ENCODE data around the gene SWAP70.
"Not testable (repeated sequence)": the region's sequence is repeated elsewhere in the genome, so short reads cannot be mapped to it uniquely, and the experiment has no call there.

SWAP70 gene

DNA sequence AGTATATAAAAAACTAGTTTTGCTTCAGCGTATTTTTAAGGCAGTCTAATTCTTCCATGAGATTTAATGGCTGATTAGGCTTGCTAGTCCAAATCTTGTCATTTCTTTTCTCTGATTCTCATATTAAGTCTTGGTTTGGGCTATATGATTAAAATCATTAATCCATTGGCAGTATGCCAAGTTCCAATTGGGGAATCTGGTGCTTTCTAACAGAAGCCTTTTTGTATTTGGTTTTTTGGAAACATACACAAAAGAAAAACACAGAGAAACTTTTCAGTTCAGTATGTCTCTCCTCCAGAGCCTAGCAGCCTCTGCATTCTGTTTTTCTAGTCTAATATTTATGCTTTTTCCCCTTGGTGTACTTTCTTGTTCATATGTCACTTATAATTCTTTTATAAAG lies 37.9 kb downstream of the SWAP70 start:
- no peak overlapping the region for H3K4me3 ChIP-seq (ENCODE audit: low read depth, low read length)
- no peak for TF ChIP-seq CTCF (IDR thresholded peaks at IDR 0.05; ENCODE audit: low read depth, low read length, missing control alignments)
- no peak for DNase-seq (ENCODE audit: low read depth)

DNA sequence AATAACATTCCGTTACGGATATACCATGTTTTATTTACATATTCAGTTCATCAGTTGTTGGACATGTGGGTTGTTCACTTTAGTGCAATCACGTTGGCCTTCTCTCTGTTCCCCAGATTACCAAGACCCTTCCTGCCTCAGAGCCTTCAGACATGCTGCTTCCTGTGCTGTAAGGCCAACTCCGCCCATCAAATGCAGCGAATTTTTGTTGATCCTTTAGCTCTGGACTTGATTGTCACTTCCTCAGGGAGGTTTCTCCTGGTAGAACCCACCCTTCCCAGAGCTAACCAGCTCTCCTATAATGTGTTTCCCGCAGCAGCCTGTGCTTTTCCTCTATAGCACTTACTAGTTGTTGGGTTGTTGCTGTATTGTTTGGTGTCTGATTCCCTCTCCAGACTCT lies 39.4 kb downstream of the SWAP70 start:
- no peak for DNase-seq (ENCODE audit: low read depth)
- H3K4me3 ChIP-seq (ENCODE audit: low read depth, low read length), result no peak overlapping the region
- TF ChIP-seq CTCF (IDR thresholded peaks at IDR 0.05; ENCODE audit: low read depth, low read length, missing control alignments), result no peak

- TF ChIP-seq CTCF (IDR thresholded peaks at IDR 0.05; ENCODE audit: low read depth, low read length, missing control alignments), result no peak
- H3K4me3 ChIP-seq (ENCODE audit: low read depth, low read length), result no peak overlapping the region
- DNase-seq (ENCODE audit: low read depth), result no peak
These were observed 40.2 kb downstream of the SWAP70 start for GRCh38 chr11:9704037-9704436.

- DNase-seq (ENCODE audit: low read depth), result no peak
- no peak for TF ChIP-seq CTCF (IDR thresholded peaks at IDR 0.05; ENCODE audit: low read depth, low read length, missing control alignments)
These were observed 40.7 kb downstream of the SWAP70 start for GRCh38 chr11:9704620-9705019.

DNA sequence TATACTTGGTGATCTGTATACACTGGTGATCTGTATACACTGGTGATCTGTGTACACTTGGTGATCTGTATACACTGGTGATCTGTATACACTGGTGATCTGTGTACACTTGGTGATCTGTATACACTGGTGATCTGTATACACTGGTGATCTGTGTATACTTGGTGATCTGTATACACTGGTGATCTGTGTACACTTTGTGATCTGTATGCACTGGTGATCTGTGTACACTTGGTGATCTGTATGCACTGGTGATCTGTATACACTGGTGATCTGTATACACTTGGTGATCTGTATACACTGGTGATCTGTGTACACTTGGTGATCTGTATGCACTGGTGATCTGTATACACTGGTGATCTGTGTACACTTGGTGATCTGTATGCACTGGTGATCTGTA lies 41.5 kb downstream of the SWAP70 start:
- not testable (repeated sequence) for DNase-seq (ENCODE audit: low read depth)

More at GRCh38 chr11:9704620-9705019, 40.7 kb downstream of the SWAP70 start:
- no peak overlapping the region for H3K4me3 ChIP-seq (ENCODE audit: low read depth, low read length)

GRCh38 chr11:9708544-9708943 lies 44.7 kb downstream of the SWAP70 start:
- DNase-seq (ENCODE audit: low read depth), result no peak
- TF ChIP-seq CTCF (IDR thresholded peaks at IDR 0.05; ENCODE audit: low read depth, low read length, missing control alignments), result no peak
- no peak overlapping the region for H3K4me3 ChIP-seq (ENCODE audit: low read depth, low read length)

More for the DNA sequence above, 41.5 kb downstream of the SWAP70 start:
- H3K4me3 ChIP-seq (ENCODE audit: low read depth, low read length), result not testable (repeated sequence)

- no peak for TF ChIP-seq CTCF (IDR thresholded peaks at IDR 0.05; ENCODE audit: low read depth, low read length, missing control alignments)
- DNase-seq (ENCODE audit: low read depth), result no peak
These were observed 46.3 kb downstream of the SWAP70 start for GRCh38 chr11:9710223-9710622.

DNA sequence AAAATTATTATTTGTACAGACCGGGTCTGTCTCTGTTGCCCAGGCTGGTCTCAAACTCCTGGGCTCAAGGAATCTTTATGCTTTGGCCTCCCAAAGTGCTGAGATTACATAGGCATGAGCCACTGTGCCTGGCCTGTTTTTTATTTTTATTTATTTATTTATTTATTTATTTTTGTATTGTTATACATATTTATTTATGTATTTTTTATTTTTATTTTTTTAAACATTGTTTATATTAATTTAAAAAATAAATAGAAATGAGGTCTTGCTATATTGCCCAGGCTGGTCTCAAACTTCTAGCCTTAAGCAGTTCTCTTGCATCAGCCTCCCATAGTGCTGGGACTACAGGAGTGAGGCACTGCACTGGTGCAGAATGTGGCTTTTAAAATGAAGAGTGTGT lies 47.0 kb downstream of the SWAP70 start:
- no peak for DNase-seq (ENCODE audit: low read depth)
- TF ChIP-seq CTCF (IDR thresholded peaks at IDR 0.05; ENCODE audit: low read depth, low read length, missing control alignments), result no peak
- H3K4me3 ChIP-seq (ENCODE audit: low read depth, low read length), result no peak overlapping the region

More at GRCh38 chr11:9710223-9710622, 46.3 kb downstream of the SWAP70 start:
- no peak overlapping the region for H3K4me3 ChIP-seq (ENCODE audit: low read depth, low read length)

Measured in GM12864 (cell line).